Measurements from ENCODE around the gene ABCC1. TPM values are rescaled to one million over a fixed set of nuclear protein-coding genes. Genes with fewer than 3 reads are reported as not detected.
"Not testable (repeated sequence)": the region's sequence is repeated elsewhere in the genome, so short reads cannot be mapped to it uniquely, and the experiment has no call there.

The ABCC1 gene
- total RNA-seq (2014; rRNA removed; shearing (Covaris generic); ENCODE audit: low replicate concordance), result 35.8 and 48.0 TPM in 2 replicates

DNA sequence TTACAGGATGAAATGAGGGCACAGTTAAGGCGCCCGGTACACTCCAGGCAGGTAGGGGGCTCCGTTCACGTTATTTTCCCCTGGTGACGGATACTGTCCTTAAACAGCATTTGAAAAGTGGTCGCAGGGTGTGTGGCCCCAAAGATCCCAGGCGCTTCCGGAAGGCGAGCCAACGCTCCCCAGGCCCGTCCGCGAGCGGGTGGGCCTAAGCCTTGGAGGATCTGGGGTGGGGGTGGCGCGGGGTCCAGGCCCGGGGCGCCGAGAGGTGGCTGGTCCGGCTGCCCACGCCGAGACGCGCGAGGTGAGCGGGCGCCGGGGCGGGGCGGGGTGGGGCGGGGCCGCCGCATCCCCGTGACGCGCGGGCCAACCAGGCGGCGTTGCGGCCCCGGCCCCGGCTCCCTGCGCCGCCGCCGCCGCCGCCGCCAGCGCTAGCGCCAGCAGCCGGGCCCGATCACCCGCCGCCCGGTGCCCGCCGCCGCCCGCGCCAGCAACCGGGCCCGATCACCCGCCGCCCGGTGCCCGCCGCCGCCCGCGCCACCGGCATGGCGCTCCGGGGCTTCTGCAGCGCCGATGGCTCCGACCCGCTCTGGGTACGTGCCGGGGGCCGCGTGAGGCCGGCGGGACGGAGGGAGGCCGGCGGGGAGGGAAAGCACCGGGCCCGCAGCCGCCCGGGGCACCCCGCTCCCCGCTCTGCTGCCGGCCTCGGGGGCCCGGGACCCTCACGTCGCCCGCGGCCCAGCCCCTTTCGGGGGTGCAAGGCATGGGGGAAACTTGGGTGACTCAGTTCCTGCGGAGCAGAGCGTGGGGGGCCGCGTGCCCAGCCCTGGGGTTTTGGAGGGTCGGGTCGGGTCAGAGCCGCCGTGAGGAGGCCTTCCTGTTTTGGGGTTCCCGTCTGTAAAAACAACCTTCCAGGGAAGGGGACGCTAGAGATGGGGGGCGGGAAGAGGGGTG lies at the start of gene ABCC1:
ABCC1 (plus strand) TSS at position 407 of the 951 bp plus-strand sequence; CDS start at position 543, 136 bp downstream.
- Histone ChIP-seq H3K27me3 (no peaks in the 10 kb centered on the region), H3K9me3 (no peaks in the 10 kb centered on the region), H3K36me3 (peaks cover 33% of the 10 kb centered on the region), H3K4me3 (peak within 1 kb of the TSS; percentile 85)
- peak; percentile 65 for DNase-seq

DNA sequence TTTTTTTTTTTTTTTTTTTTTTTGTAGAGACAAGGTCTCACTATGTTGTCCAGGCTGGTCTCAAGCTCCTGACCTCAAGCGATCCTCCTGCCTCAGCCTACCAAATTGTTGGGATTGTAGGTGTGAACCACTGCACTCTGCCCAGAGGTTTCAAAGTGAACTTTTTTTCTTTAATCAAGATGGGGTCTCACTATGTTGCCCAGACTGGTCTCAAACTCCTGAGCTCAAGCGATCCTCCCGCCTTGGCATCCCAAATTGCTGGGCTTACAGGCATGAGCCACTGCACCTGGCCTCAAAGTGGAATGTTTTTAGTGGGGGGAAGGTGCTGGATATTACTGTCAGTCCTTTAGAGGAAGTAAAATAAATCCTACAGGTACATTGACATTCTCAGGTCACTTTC lies 49.1 kb upstream of the ABCC1 start:
- no peak overlapping the region for H3K4me3 ChIP-seq
- no peak for DNase-seq
- H3K9me3 ChIP-seq, result no peaks in the 10 kb centered on the region
- no peaks in the 10 kb centered on the region for H3K36me3 ChIP-seq
- H3K27me3 ChIP-seq, result no peaks in the 10 kb centered on the region

DNA sequence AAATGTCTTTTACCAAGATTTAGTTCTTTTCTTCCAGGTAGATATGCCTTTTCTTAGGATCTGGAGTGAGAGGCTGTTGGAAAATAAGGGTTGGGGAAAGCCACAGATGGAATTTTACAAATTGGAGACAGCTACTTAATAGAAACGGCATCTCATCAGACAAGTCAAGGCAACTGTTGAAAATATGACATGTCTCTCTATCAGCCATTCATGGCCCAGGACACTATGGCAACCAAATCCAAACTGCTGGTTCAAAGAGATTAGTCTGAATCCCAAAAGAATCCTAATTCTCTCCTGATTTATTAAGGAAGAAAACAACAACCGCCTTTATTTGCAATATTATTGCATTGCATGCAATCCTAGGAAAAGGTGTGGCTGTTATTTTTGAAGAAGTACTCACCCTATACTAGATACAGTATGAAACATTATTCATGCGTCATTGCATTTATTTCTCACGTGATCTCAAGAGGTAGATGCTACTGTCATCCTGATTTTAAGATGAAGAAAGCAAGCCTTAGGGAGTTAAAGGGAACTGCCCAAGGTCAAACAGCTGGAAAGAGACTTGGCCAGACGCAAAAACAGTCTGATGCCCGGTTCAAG lies 48.4 kb upstream of the ABCC1 start:
- Histone ChIP-seq H3K27me3 (no peaks in the 10 kb centered on the region), H3K36me3 (no peaks in the 10 kb centered on the region), H3K9me3 (no peaks in the 10 kb centered on the region), H3K4me3 (no peak overlapping the region)
- no peak for DNase-seq

DNA sequence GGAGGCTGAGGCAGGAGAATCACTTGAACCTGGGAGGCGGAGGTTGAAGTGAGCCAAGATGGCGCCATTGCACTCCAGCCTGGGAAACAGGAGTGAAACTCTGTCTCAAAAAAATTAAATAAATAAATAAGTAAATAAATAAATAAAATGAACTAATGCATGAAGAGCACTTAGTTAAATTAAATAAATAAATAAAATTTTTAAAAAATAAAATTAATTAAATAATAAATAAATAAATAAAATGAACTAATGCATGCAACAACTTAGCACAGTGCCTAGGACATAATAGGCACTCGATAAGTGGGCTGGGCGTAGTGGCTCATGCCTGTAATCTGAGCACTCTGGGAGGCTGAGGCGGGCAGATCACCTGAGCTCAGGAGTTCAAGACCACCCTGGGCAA lies 45.5 kb upstream of the ABCC1 start:
- Histone ChIP-seq H3K4me3 (no peak overlapping the region), H3K36me3 (no peaks in the 10 kb centered on the region), H3K27me3 (no peaks in the 10 kb centered on the region), H3K9me3 (no peaks in the 10 kb centered on the region; the same call in 1 of the 2 replicates)
- no peak for DNase-seq

DNA sequence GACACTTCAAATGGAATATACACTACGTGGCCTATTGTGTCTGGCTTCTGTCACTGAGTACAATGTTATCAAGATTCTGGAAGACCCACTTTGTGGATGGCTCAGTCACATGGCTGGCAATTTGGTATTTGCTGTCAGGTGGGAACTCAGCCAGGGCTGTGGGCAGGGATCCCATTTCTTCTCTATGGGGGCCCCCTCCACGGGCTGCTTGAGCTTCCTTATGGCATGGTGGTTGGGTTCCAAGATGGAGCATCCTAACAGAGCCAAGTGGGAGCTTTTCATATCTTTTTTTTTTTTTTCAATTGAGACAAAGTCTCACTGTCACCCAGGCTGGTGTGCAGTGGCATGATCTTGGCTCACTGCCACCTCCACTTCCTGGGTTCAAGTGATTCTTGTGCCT lies 43.0 kb upstream of the ABCC1 start:
- H3K27me3 ChIP-seq, result no peaks in the 10 kb centered on the region
- no peaks in the 10 kb centered on the region for H3K36me3 ChIP-seq
- H3K4me3 ChIP-seq, result no peak overlapping the region
- no peaks in the 10 kb centered on the region; the same call in 1 of the 2 replicates for H3K9me3 ChIP-seq
- no peak for DNase-seq

DNA sequence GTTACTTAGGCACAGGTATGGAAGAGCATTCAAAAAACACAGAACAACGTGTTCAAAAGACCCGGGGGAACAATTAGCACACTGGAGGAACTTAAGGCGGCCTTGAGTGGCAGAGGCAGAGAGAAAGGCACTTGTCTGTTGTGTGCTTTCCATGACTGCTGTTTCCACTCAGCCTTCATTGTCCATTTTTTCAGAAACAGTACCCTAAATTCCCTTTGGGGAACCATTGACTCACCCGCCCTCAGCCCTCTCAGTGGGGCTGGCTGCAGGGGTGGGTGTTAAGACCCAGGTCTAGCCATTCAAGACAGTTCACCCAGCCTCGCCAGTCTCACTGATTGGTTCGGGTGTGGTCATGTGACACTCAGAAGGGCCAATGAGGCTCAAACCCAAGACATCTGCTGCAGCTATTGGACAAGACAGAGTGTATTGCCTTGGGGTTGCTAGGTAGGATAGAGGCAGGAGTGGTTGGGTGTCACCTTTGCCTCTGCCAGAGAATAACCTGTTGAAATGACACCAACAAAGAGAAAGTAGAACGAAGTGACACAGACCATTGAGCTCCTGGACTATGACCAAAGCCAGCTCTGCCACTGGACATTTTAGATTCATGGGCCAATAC lies 41.4 kb upstream of the ABCC1 start:
- Histone ChIP-seq H3K4me3 (no peak overlapping the region), H3K36me3 (no peaks in the 10 kb centered on the region), H3K27me3 (no peaks in the 10 kb centered on the region), H3K9me3 (no peaks in the 10 kb centered on the region; the same call in 1 of the 2 replicates)
- DNase-seq, result peak; percentile 50

DNA sequence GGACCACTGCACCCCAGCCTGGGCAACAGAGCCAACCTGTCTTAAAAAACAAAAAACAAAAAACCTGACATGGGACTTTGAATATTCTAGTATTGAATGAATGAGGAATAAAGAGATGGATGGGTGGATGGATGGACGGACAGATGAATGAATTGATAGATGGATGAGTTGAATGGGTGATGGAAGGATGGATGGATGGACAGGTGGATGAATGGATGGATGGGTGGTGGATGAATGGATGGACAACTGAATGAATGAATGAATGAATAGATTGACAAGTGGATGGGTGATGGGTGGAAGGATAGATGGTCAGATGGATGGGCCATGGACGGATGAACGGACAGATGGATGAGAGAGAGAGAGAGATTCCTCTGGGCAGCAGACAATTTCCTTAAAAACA lies 38.2 kb upstream of the ABCC1 start:
- Histone ChIP-seq H3K9me3 (peaks cover 4% of the 10 kb centered on the region; the same call in 1 of the 2 replicates), H3K4me3 (no peak overlapping the region), H3K27me3 (no peaks in the 10 kb centered on the region), H3K36me3 (no peaks in the 10 kb centered on the region)
- DNase-seq, result no peak

DNA sequence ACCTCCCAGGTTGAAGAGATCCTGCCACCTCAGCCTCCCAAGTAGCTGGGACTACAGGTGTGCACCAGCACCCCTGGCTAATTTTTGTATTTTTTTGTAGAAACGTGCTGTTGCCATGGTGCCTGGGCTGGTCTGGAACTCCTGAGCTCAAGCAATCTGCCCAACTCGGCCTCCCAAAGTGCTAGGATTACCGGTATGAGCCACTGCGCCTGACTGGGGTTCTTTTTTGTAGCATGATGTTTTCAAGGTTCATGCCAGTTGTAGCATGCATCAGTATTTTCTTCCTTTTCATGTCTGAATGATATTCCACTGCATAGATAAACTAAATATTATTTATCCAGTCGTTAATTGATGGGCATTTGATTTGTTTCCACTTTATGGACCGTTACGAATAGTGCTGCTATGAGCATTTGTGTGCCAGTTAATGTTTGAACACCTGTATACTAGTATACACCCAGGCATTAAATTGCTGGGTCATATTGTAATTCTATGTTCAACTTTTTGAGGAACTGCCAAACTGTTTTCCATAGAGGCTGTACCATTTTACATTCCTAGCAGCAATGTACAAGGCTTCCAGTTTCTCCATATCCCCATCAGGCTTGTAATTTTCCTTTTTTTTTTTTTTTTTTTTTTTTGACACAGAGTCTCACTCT lies 36.2 kb upstream of the ABCC1 start:
- Histone ChIP-seq H3K36me3 (no peaks in the 10 kb centered on the region), H3K4me3 (no peak overlapping the region)

DNA sequence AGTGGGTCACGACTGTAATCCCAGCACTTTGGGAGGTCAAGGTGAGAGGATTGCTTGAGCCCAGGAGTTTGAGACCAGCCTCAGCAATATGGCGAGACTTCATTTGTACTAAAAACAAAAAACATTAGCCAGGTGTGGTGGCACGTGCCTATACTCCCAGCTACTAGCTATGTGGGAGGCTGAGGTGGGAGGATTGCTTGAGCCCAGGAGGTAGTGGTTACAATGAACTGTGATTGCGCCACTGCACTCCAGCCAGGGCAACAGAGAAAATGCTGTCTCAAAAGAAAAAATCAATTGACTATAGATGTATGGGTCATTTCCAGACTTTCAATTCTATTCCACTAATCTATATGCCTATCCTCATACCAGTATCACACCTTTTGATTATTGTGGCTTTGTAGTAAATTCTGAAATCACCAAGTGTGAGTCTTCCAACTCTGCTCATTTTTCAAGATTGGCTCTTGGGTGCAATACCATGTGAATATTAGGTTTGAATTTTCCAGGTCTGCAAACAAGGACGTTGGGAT lies 33.8 kb upstream of the ABCC1 start:
- DNase-seq, result no peak
- H3K4me3 ChIP-seq, result no peak overlapping the region
- no peaks in the 10 kb centered on the region for H3K36me3 ChIP-seq
- H3K27me3 ChIP-seq, result no peaks in the 10 kb centered on the region
- H3K9me3 ChIP-seq, result 0 out of 2 replicates have a peak, but pooled peaks cover 4% of the 10 kb centered on the region

More for the DNA sequence above, 36.2 kb upstream of the ABCC1 start:
- DNase-seq, result no peak
- Histone ChIP-seq H3K27me3 (no peaks in the 10 kb centered on the region), H3K9me3 (peaks cover 4% of the 10 kb centered on the region; the same call in 1 of the 2 replicates)

DNA sequence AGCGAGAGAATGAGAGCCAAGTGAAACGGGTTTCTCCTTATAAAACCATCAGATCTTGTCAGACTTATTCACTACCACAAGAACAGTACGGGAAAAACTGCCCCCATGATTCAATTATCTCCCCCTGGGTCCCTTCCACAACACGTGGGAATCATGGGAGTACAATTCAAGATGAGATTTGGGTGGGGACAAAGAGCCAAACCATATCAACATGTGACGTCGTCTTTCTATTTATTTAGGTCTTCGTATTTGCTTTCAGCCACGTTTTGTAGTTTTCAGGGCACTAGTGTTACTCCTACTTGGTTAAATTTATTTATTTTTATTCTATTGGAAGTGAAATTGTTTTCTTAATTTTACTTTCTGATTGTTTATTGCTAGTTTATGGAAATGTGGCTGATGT lies 33.1 kb upstream of the ABCC1 start:
- Histone ChIP-seq H3K27me3 (no peaks in the 10 kb centered on the region), H3K9me3 (0 out of 2 replicates have a peak, but pooled peaks cover 4% of the 10 kb centered on the region), H3K4me3 (no peak overlapping the region), H3K36me3 (no peaks in the 10 kb centered on the region)
- DNase-seq, result no peak

DNA sequence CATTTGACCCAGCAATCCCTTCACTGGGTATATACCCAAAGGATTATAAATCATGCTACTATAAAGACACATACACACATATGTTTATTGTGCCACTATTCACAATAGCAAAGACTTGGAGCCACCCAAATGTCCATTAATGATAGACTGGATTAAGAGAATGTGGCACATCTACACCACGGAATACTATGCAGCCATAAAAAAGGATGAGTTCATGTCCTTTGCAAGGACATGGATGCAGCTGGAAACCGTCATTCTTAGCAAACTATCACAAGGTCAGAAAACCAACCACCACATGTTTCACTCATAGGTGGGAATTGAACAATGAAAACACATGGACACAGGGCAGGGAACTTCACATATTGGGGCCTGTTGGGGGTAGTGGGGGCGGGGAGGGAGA lies 31.1 kb upstream of the ABCC1 start:
- DNase-seq, H3K4me3 ChIP-seq, H3K36me3 ChIP-seq, H3K27me3 ChIP-seq, H3K9me3 ChIP-seq: not testable (repeated sequence)

DNA sequence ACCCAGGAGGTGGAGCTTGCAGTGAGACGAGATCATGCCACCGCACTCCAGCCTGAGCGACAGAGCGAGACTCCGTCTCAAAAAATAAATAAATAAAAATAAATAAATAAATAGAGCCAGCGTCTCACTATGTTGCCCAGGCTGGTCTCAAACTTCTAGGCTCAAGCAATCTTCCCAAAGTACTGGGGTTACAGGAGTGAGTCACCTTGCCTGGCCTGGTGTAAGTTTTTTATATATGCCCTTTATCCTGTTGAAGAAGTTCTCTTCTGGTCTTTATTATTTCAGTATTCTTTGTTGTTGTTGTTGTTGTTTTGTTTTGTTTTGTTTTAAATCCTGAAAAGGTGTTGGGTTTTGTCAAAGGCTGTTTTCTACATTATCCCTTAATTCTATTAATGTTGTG lies 30.1 kb upstream of the ABCC1 start:
- DNase-seq, result no peak
- H3K36me3 ChIP-seq, result no peaks in the 10 kb centered on the region
- no peak overlapping the region for H3K4me3 ChIP-seq
- H3K27me3 ChIP-seq, result no peaks in the 10 kb centered on the region
- H3K9me3 ChIP-seq, result 0 out of 2 replicates have a peak, but pooled peaks cover 4% of the 10 kb centered on the region

DNA sequence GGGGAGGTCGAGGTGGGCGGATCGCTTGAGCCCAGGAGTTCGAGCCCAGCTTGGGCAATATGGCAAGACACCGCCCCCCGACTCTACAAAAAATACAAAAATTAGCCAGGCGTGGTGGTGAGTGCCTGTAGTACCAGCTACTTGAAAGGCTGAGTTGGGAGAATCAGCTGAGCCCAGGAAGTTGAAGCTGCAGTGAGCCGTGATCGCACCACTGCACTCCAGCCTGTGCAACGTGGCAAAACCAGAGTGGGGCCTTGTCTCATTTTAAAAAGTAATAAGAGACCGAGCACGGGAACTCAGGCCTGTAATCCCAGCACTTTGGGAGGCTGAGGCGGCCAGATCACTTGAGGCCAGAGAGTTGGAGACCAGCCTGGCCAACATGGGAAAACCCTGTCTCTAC lies 24.4 kb upstream of the ABCC1 start:
- no peaks in the 10 kb centered on the region for H3K27me3 ChIP-seq
- DNase-seq, result no peak
- H3K4me3 ChIP-seq, result no peak overlapping the region
- peaks cover 2% of the 10 kb centered on the region; the same call in 1 of the 2 replicates for H3K36me3 ChIP-seq
- no peaks in the 10 kb centered on the region for H3K9me3 ChIP-seq

DNA sequence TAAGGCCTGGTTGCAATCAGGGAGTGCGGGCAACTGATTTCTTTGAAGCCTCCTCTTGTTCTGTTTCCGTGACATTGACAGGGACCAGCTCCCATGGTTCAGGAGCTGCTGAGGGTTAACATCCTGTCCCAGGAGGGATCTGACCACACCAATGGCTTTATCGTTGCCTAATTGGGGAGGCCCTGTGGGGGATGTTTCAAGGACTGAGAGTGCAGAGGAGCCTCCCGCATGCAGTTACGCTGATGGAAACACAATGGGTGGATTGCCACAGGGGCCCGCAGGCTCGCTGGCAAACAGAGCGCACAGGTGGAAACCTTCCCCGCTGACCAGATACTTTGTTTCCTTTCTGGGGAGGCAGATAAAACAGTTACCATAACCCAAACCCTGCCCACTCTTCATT lies 23.8 kb upstream of the ABCC1 start:
- H3K27me3 ChIP-seq, result no peaks in the 10 kb centered on the region
- no peak for DNase-seq
- peaks cover 2% of the 10 kb centered on the region; the same call in 1 of the 2 replicates for H3K36me3 ChIP-seq
- H3K9me3 ChIP-seq, result no peaks in the 10 kb centered on the region
- no peak overlapping the region for H3K4me3 ChIP-seq

DNA sequence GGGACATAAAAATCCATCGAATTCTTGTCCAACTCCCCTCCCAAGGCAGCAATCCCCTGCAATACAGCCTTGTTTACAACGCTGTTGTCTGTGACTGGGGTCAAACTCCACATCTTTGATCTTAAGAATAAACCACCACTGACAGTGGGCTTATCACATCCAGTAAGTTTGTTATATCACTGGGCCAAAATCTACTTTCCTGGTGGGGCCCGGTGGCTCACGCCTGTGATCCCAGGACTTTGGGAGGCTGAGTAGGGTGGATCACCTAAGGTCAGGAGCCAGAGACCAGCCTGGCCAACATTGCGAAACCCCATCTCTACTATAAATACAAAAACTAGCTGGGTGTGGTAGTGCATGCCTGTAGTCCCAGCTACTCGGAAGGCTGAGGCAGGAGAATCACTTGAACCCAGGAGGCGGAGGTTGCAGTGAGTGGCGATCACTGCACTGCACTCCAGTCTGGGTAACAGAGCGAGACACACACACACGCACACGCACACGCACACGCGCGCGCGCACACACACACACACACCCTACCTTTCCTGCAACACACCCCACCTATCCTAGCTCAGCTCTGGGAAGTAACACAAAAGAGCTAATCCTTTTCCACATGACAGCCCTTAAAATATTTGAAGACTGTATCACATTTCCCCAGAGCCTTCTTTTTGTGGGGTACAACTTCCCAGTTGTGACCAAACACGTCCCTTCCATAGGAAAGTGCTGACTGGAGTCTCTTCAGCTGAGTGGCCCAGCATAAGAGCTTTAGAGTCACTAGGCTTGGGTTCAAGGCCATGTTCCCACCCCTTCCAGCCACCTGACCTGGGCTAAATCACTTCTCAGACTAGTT lies 20.9 kb upstream of the ABCC1 start:
- Histone ChIP-seq H3K4me3 (no peak overlapping the region), H3K27me3 (no peaks in the 10 kb centered on the region), H3K9me3 (no peaks in the 10 kb centered on the region), H3K36me3 (peaks cover 2% of the 10 kb centered on the region; the same call in 1 of the 2 replicates)
- no peak for DNase-seq

All from MG63 (cell line).